HG02943 (cell line): ENCODE results near the gene LHX4.

ENCODE experiments used
- ATAC-seq: cut with Tn5 transposase; IDR thresholded peaks from one replicate; pipeline ENCODE4 v1.9.1; 2021; ENCODE audit warnings: mild to moderate bottlenecking, low read depth, moderate library complexity; ENCODE audit not compliant: unreplicated experiment

LHX4 gene

DNA sequence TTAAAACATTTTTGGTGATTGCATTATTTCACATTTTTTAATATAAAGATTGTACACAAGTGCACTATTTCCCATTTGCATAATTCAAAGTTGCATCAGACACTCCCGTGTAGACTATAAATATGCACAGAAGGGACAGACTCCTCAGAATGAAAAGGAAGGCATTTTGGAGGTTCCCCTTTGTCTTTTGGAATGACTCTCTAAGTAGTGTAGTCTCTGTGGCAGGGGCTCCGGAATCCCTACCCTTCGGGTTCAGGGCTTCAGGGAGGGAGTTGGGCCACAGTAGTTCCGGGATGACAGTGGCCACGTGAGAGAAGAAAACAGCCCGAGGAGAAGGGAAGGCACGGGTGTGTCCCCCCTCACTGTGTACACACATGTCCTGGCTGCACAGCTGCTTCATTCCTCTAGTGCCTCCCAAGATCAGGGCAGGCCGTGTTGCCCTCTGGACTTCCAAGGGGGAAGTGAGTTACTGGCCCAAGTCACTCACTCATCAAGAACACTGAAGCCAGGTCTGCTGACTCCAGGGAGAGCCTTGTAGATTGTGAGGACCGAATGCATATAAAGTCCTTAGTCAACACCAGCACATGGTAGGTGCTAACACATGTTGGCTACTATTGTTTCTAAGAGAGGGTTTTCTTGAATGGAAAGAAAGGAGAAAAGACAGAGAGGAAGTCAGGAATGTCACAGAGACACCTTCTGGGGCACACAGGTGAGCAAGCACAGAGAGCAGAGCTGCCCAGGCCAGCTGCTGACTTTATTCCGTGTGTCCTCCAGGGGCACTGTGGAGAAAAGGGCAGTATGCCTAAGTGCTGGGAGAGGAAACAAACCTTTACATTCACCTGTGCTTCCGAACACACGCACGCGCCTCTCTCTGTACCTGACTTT is 39.8 kb downstream of the LHX4 start:
- no peak for ATAC-seq

DNA sequence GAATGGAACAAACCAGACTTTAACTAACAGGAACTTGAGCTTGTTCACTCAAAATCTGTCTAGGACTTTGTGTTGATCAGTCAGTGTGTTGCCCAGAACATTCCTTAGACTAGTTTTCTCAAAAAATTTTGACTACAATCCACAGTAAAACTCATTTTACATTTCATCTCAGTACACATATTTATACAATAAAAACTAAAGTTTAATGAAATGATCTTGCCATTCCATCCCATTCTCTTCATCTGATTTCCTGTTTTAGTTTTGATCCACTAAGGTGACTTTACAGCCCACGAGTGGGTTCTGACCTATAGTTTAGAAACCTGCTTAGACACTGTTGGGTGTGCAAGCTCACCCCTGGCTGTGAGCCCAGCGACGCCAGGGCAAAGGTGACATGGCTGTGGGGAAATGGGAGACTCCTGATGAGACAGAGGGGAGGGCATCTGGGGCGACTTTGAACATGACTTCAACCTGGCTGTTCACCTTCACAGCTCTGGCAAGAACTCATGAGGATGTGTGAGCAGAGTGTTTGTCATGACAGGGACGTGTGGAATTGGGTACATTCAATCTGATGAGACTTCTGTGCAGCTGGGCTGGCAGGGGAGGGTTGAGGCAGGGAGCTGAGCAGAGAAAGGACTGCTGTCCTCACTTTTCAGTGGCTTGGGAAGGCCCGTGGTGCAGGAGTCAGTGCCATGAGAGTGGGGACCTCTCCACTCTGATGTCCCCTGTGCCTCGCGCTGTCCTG is 40.6 kb downstream of the LHX4 start:
- ATAC-seq, result no peak

DNA sequence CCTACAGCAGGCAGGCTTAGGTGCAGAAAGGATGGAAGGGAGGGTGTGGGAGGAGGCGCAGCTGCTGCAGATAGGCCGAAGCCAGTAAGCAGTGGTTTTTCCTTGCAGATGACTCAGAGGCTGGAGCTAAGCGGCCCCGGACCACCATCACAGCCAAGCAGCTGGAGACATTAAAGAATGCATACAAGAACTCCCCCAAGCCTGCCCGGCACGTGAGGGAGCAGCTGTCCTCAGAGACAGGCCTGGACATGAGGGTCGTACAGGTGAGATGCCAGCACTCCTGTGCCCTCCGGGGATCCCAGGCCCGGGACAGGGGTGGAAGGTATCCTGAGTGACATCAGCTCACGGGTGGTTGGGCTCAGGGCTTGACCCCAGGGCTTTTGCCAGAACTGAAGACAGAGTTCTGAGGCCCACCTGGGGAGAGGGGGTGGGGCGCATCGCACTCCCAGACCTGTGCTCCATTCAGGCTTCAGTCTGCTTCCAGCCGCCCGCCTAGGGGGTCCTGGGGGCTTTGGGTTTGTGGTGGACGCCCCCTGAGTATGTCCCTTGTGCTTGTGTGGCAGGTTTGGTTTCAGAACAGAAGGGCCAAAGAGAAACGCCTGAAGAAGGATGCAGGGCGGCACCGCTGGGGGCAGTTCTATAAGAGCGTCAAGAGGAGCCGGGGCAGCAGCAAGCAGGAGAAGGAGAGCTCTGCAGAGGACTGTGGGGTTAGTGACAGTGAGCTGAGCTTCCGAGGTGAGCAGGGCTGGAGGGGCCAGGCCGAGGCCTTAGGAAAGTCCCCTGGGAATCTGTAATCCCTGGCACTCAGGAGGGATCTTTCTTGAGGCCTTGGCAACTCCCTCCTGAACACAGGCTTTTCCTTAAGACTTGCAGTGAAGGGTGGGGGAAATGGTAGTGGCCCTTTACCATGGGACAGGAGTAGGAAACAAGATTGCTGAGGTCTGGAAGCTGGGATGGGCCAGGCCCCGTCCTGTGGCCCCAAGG is 41.5 kb downstream of the LHX4 start:
- no peak for ATAC-seq

DNA sequence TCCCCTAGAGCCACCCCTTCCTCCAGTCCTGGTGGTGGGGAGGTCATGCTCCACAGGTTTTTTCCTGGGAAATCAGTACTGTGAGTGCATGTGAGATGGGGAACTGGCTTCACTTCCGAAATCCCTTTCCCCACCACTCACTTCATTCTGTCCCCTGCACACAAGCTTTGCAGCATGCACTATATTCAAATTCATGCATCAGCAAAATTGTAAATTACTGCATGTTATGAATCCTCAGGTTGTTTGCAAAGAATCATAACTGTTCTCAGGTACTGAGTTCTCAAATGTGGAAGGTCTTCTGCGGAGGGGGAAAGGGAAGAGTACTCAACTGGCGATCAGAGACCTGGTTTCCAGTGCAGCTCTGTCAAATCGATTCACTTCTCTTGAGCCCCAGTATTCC is 42.3 kb downstream of the LHX4 start:
- no peak for ATAC-seq

DNA sequence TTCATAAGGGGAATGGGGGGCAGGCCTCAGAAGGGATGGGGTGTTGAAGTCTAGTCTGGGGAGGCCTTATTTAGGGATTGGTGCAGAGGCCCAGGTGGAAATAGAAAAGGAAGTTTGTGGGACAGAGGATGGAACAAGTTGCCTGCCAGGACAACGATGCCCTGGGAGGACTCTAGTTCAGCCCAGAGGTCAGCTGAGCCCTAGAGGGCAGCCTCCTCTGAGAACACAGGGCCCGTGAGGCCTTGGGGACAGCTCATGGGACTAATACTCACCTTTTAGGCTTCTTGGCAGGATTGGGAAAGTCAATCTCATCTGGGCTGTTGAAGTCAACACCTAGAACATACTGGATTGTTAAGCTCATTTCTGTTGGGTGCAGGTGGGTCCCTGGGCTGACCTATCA is 43.0 kb downstream of the LHX4 start:
- ATAC-seq, result no peak

GRCh38 chr1:180274221-180274620 is 44.2 kb downstream of the LHX4 start:
- no peak for ATAC-seq

DNA sequence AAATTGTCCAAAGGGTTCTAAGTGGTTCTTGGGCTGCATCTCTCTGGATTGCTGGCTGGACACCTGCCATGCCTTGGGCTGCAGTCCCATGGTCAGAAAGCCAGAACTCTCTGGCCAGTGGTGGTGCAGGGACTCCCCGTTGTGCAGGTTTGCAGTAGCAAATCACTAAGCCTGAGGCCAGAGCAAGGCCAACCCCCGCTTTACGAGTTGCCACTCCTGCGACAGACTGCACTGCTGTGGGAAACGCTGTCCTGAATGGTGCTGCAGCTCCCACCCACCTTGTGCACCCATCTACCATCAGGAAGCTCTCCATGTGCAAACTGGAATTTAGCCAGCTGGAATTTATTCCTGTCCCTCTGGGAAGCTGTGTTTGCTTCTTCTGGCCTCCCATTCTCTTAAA is 45.7 kb downstream of the LHX4 start:
- no peak for ATAC-seq

DNA sequence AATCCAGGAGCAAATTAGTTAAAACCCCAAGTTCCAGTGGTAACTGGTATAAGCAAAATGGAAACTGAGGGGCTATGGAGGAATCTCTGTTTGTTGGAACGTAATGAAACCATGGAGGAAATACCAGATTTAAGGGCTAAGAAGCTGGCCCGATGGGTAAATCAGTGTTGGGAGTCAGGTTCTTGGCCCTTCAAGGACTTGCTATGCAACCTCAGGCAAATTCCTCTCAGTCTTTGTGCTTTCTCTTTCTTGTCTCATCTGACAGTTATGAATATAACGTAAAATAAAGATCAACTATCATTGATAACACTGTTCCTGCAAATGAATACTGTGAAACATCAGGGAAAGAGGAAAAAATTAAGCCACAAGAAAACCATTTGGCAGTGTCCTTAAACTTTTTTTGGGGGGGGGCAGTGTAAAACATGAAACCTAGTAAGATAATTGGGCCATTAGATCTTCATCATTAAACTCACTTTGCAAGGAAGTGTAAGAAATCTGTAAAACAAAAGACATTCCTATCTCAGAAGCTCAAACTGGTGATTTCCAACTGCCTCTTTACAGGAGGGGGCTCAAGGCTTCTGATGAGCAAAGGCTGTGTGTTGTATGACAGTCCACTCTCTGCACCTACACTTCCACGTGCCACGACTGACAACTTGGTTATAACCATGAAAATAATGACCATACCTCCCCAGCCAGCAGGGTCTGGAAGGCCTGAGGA is 47.6 kb downstream of the LHX4 start:
- no peak for ATAC-seq

DNA sequence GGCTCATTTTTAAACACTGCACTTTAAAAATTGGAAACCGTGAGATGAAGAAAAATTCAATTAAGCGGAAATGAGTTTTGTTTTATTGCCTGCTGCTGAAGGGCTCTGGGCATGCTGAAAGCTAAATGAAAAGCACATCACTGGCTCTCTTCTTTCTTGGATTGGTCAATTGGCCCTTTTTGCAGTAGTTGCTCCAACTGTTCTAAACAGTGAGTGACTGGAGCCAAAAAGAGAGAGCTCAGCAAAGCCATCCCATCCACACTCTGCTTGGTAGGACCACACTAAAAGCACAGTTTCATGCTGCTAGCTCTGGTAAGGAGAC is 48.1 kb downstream of the LHX4 start:
- no peak for ATAC-seq

DNA sequence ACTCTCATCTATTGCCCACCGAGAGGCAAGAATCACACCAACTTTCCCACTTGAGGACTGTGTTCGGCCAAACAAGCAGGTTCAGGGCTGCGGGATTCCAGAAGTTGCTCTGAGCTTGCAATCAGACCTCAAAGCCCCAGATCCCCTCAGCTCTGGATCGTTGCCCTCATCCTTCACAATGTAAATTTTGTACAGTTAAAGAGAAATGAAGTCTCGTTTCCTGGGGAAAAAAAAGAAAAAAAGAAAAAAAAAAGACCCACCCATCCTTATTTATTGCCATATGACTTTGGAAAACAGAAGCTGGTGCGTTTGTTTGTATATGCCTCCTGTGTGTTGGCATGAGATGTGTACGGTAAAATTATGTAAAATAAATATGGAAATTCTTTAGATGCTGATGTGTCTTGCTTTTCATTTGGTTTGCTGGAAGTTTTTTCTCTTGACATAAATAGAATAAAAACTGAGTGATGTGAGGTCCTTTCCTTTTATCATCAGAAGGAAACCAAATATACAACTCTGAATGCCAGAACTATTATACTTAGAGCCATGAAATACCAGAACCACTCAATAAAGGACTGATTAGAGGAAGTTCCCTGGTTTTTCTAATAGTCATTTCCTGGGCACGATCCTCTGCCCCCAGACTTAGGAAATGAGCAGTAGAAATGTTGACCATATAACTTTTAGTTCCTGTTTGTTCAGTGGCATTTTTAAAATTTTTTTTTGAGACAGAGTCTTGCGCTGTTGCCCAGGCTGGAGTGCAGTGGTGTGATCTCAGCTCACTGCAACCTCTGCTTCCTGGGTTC is 48.7 kb downstream of the LHX4 start:
- no peak for ATAC-seq

DNA sequence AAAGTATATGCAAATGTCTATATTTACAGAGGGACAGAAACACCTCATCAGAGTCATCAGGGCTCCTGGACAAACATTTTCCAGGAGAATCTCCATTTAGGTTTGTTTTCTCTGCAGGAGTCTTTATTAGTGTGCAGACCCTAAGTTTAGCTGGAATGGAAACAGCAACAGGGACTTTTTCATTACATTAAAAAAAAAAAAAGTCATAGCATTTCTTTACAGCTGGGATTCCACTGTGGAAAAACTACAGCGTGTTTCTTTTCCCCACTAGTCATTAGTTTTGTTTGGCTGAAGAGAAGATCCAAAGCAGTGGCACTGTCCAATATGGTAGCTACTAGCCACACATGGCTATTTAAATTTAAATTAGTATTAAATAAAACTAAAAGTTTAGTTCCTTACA is 49.6 kb downstream of the LHX4 start:
- no peak for ATAC-seq

GRCh38 chr1:180280617-180281016 is 50.6 kb downstream of the LHX4 start:
- no peak for ATAC-seq

- no peak for ATAC-seq
These were observed 51.4 kb downstream of the LHX4 start for GRCh38 chr1:180281490-180281889.

GRCh38 chr1:180282401-180283044 is 52.5 kb downstream of the LHX4 start:
- no peak for ATAC-seq

GRCh38 chr1:180283098-180283497 is 53.0 kb downstream of the LHX4 start:
- no peak for ATAC-seq

- no peak for ATAC-seq
These were observed 56.4 kb downstream of the LHX4 start for GRCh38 chr1:180286417-180286816.

GRCh38 chr1:180287988-180288705 is 58.1 kb downstream of the LHX4 start:
- no peak for ATAC-seq

DNA sequence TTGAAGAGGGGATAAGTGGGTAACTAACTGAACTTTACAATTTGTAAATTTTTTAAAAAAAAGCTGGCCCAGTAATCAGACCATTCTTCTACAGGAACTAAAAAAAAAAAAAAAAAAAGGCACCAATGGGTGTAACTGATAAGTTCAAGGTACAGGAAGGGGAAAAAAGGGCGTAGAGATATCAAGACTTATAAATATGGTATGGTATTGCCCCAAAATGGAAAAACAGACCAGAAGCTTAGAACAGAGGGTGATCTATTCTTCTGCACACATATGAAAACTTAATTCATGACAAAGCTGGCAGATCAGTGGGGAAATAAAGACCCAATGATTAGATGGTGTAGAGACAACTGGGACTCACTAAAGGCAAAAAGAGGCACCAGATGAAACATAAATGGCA is 58.9 kb downstream of the LHX4 start:
- ATAC-seq, result no peak
